ENCODE measurements around the gene GNAL. TPM values are rescaled to one million over a fixed set of nuclear protein-coding genes. Genes with fewer than 3 reads are reported as not detected.

GNAL gene
- total RNA-seq, 1 experiment from 2014 or later, result 0.61 TPM

- CTCF ChIA-PET, result interaction anchor here (0.5 to 0.6 kb wide), 3 partner anchors 67 to 587 kb away, joined by 3 to 14 read pairs (median 5); no protein-coding TSS in a partner anchor
- H3K27me3 Mint-ChIP-seq (ENCODE audit: unreplicated experiment), result peaks cover 13% of the 10 kb centered on the region
- intact Hi-C loops (cut with micrococcal nuclease; ENCODE audit: unreplicated experiment), result no loop called here
- H3K27ac Mint-ChIP-seq (ENCODE audit: unreplicated experiment), result no peak overlapping the region
- DNase-seq, result peak; percentile 35
- peaks cover 29% of the 10 kb centered on the region for H3K4me1 Mint-ChIP-seq (ENCODE audit: low read depth, unreplicated experiment)
- TF ChIP-seq CTCF (IDR thresholded peaks at IDR 0.05; ENCODE audit: unreplicated experiment), result no peak
- peaks cover 10% of the 10 kb centered on the region for H3K36me3 Mint-ChIP-seq (ENCODE audit: insufficient read depth, unreplicated experiment)
- BruUV-seq (replicated peaks), result no TSS peak
- no peaks in the 10 kb centered on the region for H3K9me3 Mint-ChIP-seq (ENCODE audit: low read depth, unreplicated experiment)
- H3K4me3 Mint-ChIP-seq (ENCODE audit: low read depth, unreplicated experiment), result no peak overlapping the region
Measured at GRCh38 chr18:11885278-11885947, 196.3 kb downstream of the GNAL start.

GRCh38 chr18:11886577-11887110 is 197.6 kb downstream of the GNAL start:
- intact Hi-C loops (cut with micrococcal nuclease; ENCODE audit: unreplicated experiment), result no loop called here
- no peak overlapping the region for H3K27ac Mint-ChIP-seq (ENCODE audit: unreplicated experiment)
- no peak for DNase-seq
- peaks cover 11% of the 10 kb centered on the region for H3K27me3 Mint-ChIP-seq (ENCODE audit: unreplicated experiment)
- H3K9me3 Mint-ChIP-seq (ENCODE audit: low read depth, unreplicated experiment), result no peaks in the 10 kb centered on the region
- no peak overlapping the region for H3K4me3 Mint-ChIP-seq (ENCODE audit: low read depth, unreplicated experiment)
- CTCF ChIA-PET, result interaction anchor here (1.2 kb wide), 1 partner anchor 26 kb away, joined by 5 read pairs; no protein-coding TSS in a partner anchor
- TF ChIP-seq CTCF (IDR thresholded peaks at IDR 0.05; ENCODE audit: unreplicated experiment), result no peak
- peaks cover 10% of the 10 kb centered on the region for H3K36me3 Mint-ChIP-seq (ENCODE audit: insufficient read depth, unreplicated experiment)
- peaks cover 29% of the 10 kb centered on the region for H3K4me1 Mint-ChIP-seq (ENCODE audit: low read depth, unreplicated experiment)
- no TSS peak for BruUV-seq (replicated peaks)

- H3K36me3 Mint-ChIP-seq (ENCODE audit: insufficient read depth, unreplicated experiment), result peaks cover 10% of the 10 kb centered on the region
- intact Hi-C loops (cut with micrococcal nuclease; ENCODE audit: unreplicated experiment), result no loop called here
- H3K4me3 Mint-ChIP-seq (ENCODE audit: low read depth, unreplicated experiment), result no peak overlapping the region
- no peak for TF ChIP-seq CTCF (IDR thresholded peaks at IDR 0.05; ENCODE audit: unreplicated experiment)
- BruUV-seq (replicated peaks), result no TSS peak
- DNase-seq, result peak; percentile 30
- CTCF ChIA-PET, result interaction anchor here (1.0 to 1.2 kb wide), 3 partner anchors 16 to 154 kb away, joined by 3 to 5 read pairs (median 5); no protein-coding TSS in a partner anchor
- no peaks in the 10 kb centered on the region for H3K9me3 Mint-ChIP-seq (ENCODE audit: low read depth, unreplicated experiment)
- peaks cover 29% of the 10 kb centered on the region for H3K4me1 Mint-ChIP-seq (ENCODE audit: low read depth, unreplicated experiment)
- peaks cover 2% of the 10 kb centered on the region for H3K27me3 Mint-ChIP-seq (ENCODE audit: unreplicated experiment)
- H3K27ac Mint-ChIP-seq (ENCODE audit: unreplicated experiment), result peak overlapping the region; percentile 12
Measured at GRCh38 chr18:11887328-11888128, 198.5 kb downstream of the GNAL start.

- Mint-ChIP-seq H3K27ac (ENCODE audit: unreplicated experiment) (no peak overlapping the region), H3K27me3 (ENCODE audit: unreplicated experiment) (no peaks in the 10 kb centered on the region), H3K36me3 (ENCODE audit: insufficient read depth, unreplicated experiment) (peaks cover 10% of the 10 kb centered on the region), H3K4me3 (ENCODE audit: low read depth, unreplicated experiment) (no peak overlapping the region), H3K9me3 (ENCODE audit: low read depth, unreplicated experiment) (no peaks in the 10 kb centered on the region), H3K4me1 (ENCODE audit: low read depth, unreplicated experiment) (peaks cover 29% of the 10 kb centered on the region)
- no TSS peak for BruUV-seq (replicated peaks)
- CTCF ChIA-PET, result no interaction called here
- TF ChIP-seq CTCF (IDR thresholded peaks at IDR 0.05; ENCODE audit: unreplicated experiment), result no peak
- intact Hi-C loops (cut with micrococcal nuclease; ENCODE audit: unreplicated experiment), result no loop called here
- no peak for DNase-seq
Measured at GRCh38 chr18:11888726-11889125, 199.7 kb downstream of the GNAL start.
